HUES48 (cell line): ENCODE measurements around the gene INTS7.
"Not testable (repeated sequence)": the region's sequence is repeated elsewhere in the genome, so short reads cannot be mapped to it uniquely, and the experiment has no call there.

Experiments
- H3K27ac ChIP-seq: one replicate; pipeline ENCODE4 v1.7.0; 2013; ENCODE audit warnings: low read depth, low read length, inconsistent platforms
- H3K27me3 ChIP-seq: 2 replicates; pipeline ENCODE4 v1.6.1; 2013; ENCODE audit warnings: mild to moderate bottlenecking, low read length; ENCODE audit not compliant: control insufficient read depth, insufficient read depth
- H3K36me3 ChIP-seq: 2 replicates; pipeline ENCODE4 v1.6.1; 2013; ENCODE audit warnings: low read length; ENCODE audit not compliant: control insufficient read depth, insufficient read depth
- H3K4me1 ChIP-seq: 2 replicates; pipeline ENCODE4 v1.6.1; 2013; ENCODE audit warnings: mild to moderate bottlenecking, low read length; ENCODE audit not compliant: control insufficient read depth, insufficient read depth
- H3K4me3 ChIP-seq: 2 replicates; pipeline ENCODE4 v1.5.1; 2013; ENCODE audit warnings: mild to moderate bottlenecking, low read depth, low read length
- H3K9ac ChIP-seq: 2 replicates; pipeline ENCODE4 v1.6.1; 2013; ENCODE audit warnings: mild to moderate bottlenecking, low read depth, low read length, moderate library complexity
- H3K9me3 ChIP-seq: 2 replicates; pipeline ENCODE4 v1.6.1; 2013; ENCODE audit warnings: low read length; ENCODE audit not compliant: control insufficient read depth, insufficient read depth

INTS7 gene

GRCh38 chr1:211918843-211919414 lies 116.4 kb downstream of the INTS7 start:
- Histone ChIP-seq H3K4me1 (0 out of 2 replicates have a peak, but pooled peaks cover 4% of the 10 kb centered on the region), H3K4me3 (no peak overlapping the region), H3K27ac (no peak overlapping the region)

GRCh38 chr1:211916458-211916857 lies 118.9 kb downstream of the INTS7 start:
- H3K27me3 ChIP-seq, H3K9me3 ChIP-seq, H3K4me1 ChIP-seq, H3K36me3 ChIP-seq, H3K9ac ChIP-seq, H3K4me3 ChIP-seq, H3K27ac ChIP-seq: not testable (repeated sequence)

More at GRCh38 chr1:211918843-211919414, 116.4 kb downstream of the INTS7 start:
- no peak overlapping the region for H3K9ac ChIP-seq
- H3K9me3 ChIP-seq = no peaks in the 10 kb centered on the region
- no peaks in the 10 kb centered on the region for H3K36me3 ChIP-seq
- no peaks in the 10 kb centered on the region for H3K27me3 ChIP-seq

- Histone ChIP-seq H3K36me3 (no peaks in the 10 kb centered on the region), H3K4me3 (no peak overlapping the region), H3K4me1 (0 out of 2 replicates have a peak, but pooled peaks cover 4% of the 10 kb centered on the region), H3K9me3 (no peaks in the 10 kb centered on the region), H3K9ac (no peak overlapping the region), H3K27me3 (no peaks in the 10 kb centered on the region), H3K27ac (no peak overlapping the region)
These were observed 119.4 kb downstream of the INTS7 start for GRCh38 chr1:211915924-211916323.

GRCh38 chr1:211912844-211913432 lies 122.4 kb downstream of the INTS7 start:
- no peak overlapping the region for H3K4me3 ChIP-seq
- H3K9me3 ChIP-seq = no peaks in the 10 kb centered on the region
- no peaks in the 10 kb centered on the region for H3K27me3 ChIP-seq
- H3K9ac ChIP-seq = no peak overlapping the region
- no peak overlapping the region for H3K27ac ChIP-seq
- no peaks in the 10 kb centered on the region for H3K4me1 ChIP-seq
- H3K36me3 ChIP-seq = no peaks in the 10 kb centered on the region

GRCh38 chr1:211912038-211912437 lies 123.3 kb downstream of the INTS7 start:
- H3K9ac ChIP-seq = no peak overlapping the region
- no peaks in the 10 kb centered on the region for H3K9me3 ChIP-seq
- H3K4me3 ChIP-seq = no peak overlapping the region
- no peaks in the 10 kb centered on the region for H3K4me1 ChIP-seq
- no peak overlapping the region for H3K27ac ChIP-seq
- H3K36me3 ChIP-seq = no peaks in the 10 kb centered on the region
- H3K27me3 ChIP-seq = no peaks in the 10 kb centered on the region

GRCh38 chr1:211910913-211911485 lies 124.4 kb downstream of the INTS7 start:
- Histone ChIP-seq H3K9ac (no peak overlapping the region), H3K4me1 (no peaks in the 10 kb centered on the region), H3K36me3 (no peaks in the 10 kb centered on the region), H3K9me3 (no peaks in the 10 kb centered on the region), H3K4me3 (no peak overlapping the region), H3K27me3 (no peaks in the 10 kb centered on the region), H3K27ac (no peak overlapping the region)

GRCh38 chr1:211910113-211910884 lies 125.1 kb downstream of the INTS7 start:
- Histone ChIP-seq H3K4me3 (no peak overlapping the region), H3K4me1 (no peaks in the 10 kb centered on the region), H3K27me3 (no peaks in the 10 kb centered on the region), H3K9me3 (no peaks in the 10 kb centered on the region), H3K36me3 (no peaks in the 10 kb centered on the region), H3K27ac (no peak overlapping the region), H3K9ac (no peak overlapping the region)

GRCh38 chr1:211909395-211909794 lies 126.0 kb downstream of the INTS7 start:
- no peaks in the 10 kb centered on the region for H3K4me1 ChIP-seq
- H3K4me3 ChIP-seq = no peak overlapping the region
- H3K9ac ChIP-seq = no peak overlapping the region
- no peaks in the 10 kb centered on the region for H3K27me3 ChIP-seq
- H3K9me3 ChIP-seq = no peaks in the 10 kb centered on the region
- H3K27ac ChIP-seq = no peak overlapping the region
- no peaks in the 10 kb centered on the region for H3K36me3 ChIP-seq

- Histone ChIP-seq H3K27me3 (no peaks in the 10 kb centered on the region), H3K27ac (no peak overlapping the region), H3K9ac (no peak overlapping the region), H3K36me3 (no peaks in the 10 kb centered on the region), H3K4me1 (no peaks in the 10 kb centered on the region), H3K4me3 (no peak overlapping the region), H3K9me3 (no peaks in the 10 kb centered on the region)
These were observed 126.4 kb downstream of the INTS7 start for GRCh38 chr1:211908951-211909350.

GRCh38 chr1:211908453-211908852 lies 126.9 kb downstream of the INTS7 start:
- H3K4me3 ChIP-seq = no peak overlapping the region
- no peak overlapping the region for H3K27ac ChIP-seq
- H3K9me3 ChIP-seq = no peaks in the 10 kb centered on the region
- no peaks in the 10 kb centered on the region for H3K4me1 ChIP-seq
- no peaks in the 10 kb centered on the region for H3K36me3 ChIP-seq
- no peak overlapping the region for H3K9ac ChIP-seq
- no peaks in the 10 kb centered on the region for H3K27me3 ChIP-seq
